ENCODE data around the gene RPL38.
A peak's percentile ranks its signal among the peaks of the same experiment; 100 is the strongest.

The RPL38 gene

DNA sequence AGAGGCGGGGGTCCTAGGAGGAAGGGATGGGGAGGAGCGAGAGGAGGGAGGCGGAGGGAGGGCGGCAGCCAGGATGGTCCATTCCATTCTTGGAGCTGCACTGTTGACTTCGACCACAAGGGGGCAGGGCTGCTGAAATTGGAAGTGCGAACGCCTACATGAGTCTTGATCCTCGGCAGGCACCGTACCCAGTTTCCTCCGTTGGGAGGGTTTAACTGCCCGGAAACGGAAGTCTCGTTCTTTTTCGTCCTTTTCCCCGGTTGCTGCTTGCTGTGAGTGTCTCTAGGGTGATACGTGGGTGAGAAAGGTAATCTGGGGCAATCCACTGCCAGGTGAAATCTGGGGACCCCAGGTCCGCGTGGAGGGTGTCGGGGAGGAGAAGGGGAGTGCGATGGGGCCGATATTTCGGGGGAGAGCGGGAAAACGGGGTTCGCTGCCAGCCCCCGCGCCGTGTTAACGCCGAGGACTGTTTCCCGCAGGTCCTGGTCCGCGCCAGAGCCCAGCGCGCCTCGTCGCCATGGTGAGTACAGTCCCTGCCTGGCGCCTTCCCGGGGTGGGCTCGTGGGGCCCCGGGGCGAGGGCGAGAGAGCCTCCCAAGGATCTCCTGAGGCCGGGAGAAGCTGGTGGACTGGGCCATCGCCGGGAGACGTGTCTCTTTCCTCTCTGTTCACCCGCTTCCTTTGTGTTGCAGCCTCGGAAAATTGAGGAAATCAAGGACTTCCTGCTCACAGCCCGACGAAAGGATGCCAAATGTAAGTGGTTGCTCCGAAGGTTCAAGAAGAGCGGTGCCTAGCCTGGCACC is at the start of gene RPL38:
RPL38 (plus strand) TSS at position 240 of the 802 bp plus-strand sequence; CDS start at position 518, 278 bp downstream.
- peak; percentile 96 for TF ChIP-seq CTCF (IDR thresholded peaks at IDR 0.05; ENCODE audit: control insufficient read depth, insufficient read depth, low read depth, low read length, missing control alignments)
- DNase-seq (ENCODE audit: low read depth), result peak; percentile 89
- H3K4me3 ChIP-seq (ENCODE audit: control insufficient read depth, low read depth, low read length), result peak within 1 kb of the TSS; percentile 99

DNA sequence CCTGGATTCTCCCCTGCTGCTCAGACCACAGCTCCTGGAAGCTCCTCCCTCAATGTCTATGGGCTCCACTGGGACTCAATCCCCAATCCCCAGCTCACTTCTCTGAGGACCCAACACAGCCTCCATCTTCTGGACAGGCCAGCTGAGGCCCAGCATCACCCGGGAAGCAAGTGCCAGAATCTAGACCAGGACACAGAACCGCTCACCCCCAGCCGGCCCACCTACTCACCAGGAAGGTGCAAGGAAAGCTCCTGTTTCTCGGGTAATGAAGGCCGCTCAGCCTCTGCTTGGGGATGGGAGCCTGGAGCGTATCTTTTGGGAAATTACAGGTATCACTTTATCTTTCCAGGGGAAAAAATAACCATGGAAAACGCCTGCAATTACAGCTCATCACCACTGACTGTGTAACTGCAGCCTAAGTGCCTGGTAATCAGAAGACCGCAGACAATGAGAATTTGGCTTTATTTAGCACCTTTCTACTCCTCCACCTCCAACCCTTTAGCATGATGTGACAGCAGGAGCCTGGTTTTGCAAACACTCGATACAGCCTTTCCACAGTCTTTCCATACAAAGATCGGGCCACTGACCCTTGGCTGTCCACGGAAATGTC is 49.6 kb upstream of the RPL38 start:
- TF ChIP-seq CTCF (IDR thresholded peaks at IDR 0.05; ENCODE audit: control insufficient read depth, insufficient read depth, low read depth, low read length, missing control alignments), result no peak
- no peak overlapping the region for H3K4me3 ChIP-seq (ENCODE audit: control insufficient read depth, low read depth, low read length)
- no peak for DNase-seq (ENCODE audit: low read depth)

GRCh38 chr17:74156878-74157277 is 46.6 kb upstream of the RPL38 start:
- no peak for DNase-seq (ENCODE audit: low read depth)
- H3K4me3 ChIP-seq (ENCODE audit: control insufficient read depth, low read depth, low read length), result no peak overlapping the region
- TF ChIP-seq CTCF (IDR thresholded peaks at IDR 0.05; ENCODE audit: control insufficient read depth, insufficient read depth, low read depth, low read length, missing control alignments), result no peak

DNA sequence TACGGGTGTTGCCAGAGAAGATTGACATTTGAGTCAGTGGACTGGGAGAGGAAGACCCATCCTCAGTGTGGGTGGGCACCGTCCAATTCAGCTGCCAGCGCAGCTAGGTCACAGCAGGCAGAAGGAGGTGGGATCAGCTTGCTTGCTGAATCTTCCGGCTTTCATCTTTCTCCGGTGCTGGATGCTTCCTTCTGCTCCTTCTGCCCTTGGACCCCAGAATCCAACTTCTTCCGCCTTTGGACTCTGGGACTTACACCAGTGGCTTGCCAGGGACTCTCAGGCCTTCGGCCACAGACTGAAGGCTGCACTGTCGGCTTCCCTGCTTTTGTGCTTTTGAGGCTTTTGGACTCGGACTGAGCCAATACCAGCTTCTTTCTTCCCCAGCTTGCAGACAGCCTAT is 46.1 kb upstream of the RPL38 start:
- TF ChIP-seq CTCF (IDR thresholded peaks at IDR 0.05; ENCODE audit: control insufficient read depth, insufficient read depth, low read depth, low read length, missing control alignments), result no peak
- DNase-seq (ENCODE audit: low read depth), result no peak
- H3K4me3 ChIP-seq (ENCODE audit: control insufficient read depth, low read depth, low read length), result no peak overlapping the region

DNA sequence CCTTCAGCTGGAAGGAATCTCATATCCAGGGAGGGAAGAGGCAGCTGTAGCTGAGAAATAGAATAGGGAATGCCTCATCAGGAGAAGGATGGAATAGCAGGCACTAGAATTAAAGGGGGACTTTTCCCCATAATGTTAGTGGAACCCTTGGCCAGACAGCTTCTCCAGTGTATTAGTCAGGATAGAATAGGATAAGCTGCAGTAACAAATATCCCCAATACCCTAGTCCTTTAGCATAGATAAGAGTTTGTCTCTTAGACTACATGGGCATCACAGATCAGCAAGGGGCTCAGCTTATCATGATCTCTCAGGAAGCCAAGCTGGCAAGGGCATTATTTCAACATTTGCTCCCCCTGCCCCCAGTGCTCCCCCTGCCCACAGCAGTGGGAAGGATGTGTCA is 44.7 kb upstream of the RPL38 start:
- TF ChIP-seq CTCF (IDR thresholded peaks at IDR 0.05; ENCODE audit: control insufficient read depth, insufficient read depth, low read depth, low read length, missing control alignments), result no peak
- no peak for DNase-seq (ENCODE audit: low read depth)
- H3K4me3 ChIP-seq (ENCODE audit: control insufficient read depth, low read depth, low read length), result no peak overlapping the region

DNA sequence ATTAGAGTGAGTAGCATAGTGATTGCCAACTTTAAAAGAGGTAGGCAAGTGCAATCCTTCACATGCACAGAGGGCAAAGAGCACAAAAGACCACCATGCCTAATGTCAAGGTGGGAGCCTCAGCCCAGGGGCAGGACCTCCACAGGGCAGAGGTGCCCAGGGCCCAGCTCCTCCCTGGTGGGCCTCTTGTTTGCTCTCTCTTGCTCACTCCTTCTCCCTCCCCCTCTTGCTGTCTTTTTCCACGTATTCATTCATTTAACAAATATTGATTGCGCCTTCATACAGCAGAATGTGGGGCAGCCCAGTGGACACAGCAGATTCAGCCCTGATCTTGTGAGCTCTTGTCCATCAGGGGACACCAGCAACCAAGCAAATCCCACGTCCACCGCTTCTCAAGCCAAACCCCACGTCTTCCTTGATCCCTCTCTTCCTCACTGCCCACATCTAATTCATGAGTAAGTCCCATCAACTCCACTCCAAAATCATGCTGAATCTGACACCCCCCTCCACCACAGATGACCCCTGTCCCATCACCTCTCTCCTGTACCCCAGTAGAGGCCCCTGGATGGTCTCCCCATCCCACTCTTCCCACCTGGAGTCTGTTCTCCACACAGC is 44.1 kb upstream of the RPL38 start:
- DNase-seq (ENCODE audit: low read depth), result no peak
- no peak overlapping the region for H3K4me3 ChIP-seq (ENCODE audit: control insufficient read depth, low read depth, low read length)
- no peak for TF ChIP-seq CTCF (IDR thresholded peaks at IDR 0.05; ENCODE audit: control insufficient read depth, insufficient read depth, low read depth, low read length, missing control alignments)

Measured in AG09309 (cell line).